Stimulated activated CD8-positive, alpha-beta memory T cell treated with anti-CD3 and anti-CD28 coated beads, Interleukin-2, amount 100 ng/mL, for 48 hours (primary cell): Measurements from ENCODE around the gene GPC6.

Experiments used
- DNase-seq, 2 donors: peaks; one replicate each; pipeline ENCODE4 v3.0.0-alpha.2; 2020; ENCODE audit warnings: low read depth in 2 of 2

The GPC6 gene

GRCh38 chr13:93674337-93674755 lies 447.7 kb downstream of the GPC6 start:
- DNase-seq = no peak

GRCh38 chr13:93680329-93680728 lies 453.7 kb downstream of the GPC6 start:
- DNase-seq = no peak

DNA sequence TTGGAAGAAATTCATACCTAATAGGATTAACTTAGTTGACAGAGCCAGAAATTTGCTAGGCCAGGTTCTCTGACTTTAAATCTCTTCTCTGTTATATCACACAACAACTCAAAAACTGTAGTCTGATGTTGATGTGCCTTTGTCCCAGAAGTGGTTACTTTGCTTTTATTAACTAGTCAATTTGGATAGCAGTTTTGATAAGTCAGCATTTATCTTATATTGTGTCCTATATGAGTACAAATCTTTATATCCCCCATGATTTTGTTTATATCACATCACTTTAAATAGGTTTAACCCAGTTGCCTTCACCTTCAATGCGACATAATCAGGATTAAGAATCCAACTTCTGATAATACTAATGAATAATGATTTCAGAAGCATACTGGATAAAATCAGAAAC lies 459.3 kb downstream of the GPC6 start:
- DNase-seq = no peak

DNA sequence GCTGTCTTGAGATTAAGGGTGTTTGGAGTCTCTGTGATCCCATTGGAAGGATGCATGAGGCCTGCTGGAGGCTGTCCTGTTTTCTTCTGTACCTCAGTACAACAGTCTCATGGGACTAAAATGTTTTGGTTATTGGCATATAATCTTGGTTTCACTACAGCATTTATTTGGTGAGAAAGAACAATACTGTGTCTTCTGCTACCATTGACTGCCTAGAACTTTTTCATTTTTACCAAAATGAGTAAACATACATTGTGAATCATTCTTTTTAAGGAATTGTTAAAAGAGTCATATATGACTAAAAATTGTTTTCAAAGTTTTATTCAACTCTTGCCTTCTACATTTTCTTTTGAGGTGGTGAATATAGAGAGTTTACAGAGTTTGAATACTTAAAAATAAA lies 459.8 kb downstream of the GPC6 start:
- no peak for DNase-seq

DNA sequence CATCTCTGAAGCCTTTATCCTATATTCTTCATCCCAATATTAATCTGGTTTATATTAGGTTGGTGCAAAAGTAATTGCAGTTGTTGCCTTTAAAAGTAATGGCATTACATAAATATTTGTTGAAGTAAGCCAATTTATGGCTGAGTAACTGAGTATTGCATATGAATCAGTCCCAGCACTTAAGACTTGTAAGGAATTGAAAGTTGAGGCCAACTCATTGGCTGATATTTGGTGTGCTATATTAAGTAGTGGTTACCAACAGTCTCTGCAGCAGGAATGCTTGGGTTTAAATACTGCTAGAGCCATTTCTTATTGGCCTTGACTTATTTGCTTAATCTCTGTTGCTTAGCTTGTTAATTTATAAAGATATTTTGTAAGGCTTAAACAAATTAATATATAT lies 460.7 kb downstream of the GPC6 start:
- no peak for DNase-seq

- DNase-seq = no peak
Observed at GRCh38 chr13:93689333-93689732, 462.7 kb downstream of the GPC6 start.

GRCh38 chr13:93690139-93690538 lies 463.5 kb downstream of the GPC6 start:
- DNase-seq = no peak

GRCh38 chr13:93698016-93698613 lies 471.5 kb downstream of the GPC6 start:
- no peak for DNase-seq

DNA sequence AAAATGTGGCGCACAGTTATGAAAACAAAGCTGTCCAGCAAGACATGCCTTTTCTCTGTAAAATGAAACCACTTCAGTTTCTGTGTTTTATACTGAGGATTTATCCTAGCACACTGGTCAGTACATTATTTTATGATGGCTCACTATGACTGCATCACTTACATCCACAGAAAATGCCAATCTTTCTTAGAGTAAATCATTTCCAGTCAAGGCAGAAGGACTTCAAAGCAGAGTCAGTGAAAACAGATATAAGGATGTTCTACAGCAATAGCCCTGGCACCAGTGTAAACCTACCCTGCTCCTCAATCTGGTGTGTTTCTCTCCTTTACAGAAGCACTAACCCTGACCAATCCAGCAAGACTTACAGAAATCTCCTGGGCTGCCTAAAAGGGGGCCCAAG lies 473.5 kb downstream of the GPC6 start:
- no peak for DNase-seq

- DNase-seq = no peak
Observed at GRCh38 chr13:93708308-93709075, 481.9 kb downstream of the GPC6 start.

DNA sequence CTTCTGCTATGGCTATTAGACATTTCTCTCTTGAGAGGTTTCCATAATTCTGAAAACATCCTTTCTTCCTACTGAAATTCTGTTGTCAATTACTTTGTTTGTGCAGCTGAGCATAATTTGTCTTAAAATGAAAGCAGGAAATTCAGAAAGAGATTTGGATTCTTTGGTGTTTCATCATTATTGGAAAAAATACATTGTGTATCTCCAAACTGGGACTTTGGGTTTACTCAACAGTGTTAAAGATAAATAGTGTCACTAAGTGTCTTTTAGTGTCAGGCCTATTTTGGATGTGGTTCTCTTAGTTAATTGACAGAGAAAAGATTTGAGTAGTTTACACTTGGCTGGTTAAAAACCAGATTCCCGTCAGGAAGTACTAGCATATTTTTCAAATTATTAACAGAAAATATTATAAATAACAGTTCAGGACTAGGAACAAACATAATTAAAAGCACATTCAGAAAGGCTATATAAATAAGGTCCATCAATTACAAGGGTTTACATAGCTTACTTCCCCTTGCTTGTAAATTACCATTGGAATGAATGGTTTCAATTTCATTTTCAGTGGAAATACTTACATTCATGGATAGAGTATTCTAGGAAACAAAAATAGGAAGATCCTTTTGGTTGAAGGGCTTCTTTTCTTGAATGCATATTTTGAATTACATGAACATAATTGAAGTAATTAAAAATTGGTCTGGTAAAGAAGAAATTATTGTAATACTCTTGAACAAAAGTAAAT lies 483.1 kb downstream of the GPC6 start:
- no peak for DNase-seq

- DNase-seq = no peak
Observed at GRCh38 chr13:93714171-93714570, 487.6 kb downstream of the GPC6 start.

DNA sequence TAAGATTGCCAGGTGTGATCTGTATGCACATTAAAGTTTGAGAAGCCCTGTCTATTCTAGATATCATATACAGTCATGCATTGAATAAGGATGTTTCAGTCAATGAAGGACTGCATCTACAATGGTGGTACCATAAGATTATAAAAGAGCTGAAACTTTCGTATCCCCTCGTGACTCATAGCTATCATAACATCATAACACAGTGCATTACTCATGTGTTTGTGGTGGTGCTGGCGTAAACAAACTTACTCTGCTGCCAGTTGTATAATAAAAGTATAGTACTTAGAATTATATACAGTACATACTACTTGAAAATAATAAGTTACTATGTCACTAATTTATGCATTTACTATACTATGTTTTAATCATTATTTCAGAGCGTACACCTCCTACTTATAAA lies 489.3 kb downstream of the GPC6 start:
- DNase-seq = no peak

- no peak for DNase-seq
Observed at GRCh38 chr13:93716623-93717022, 490.0 kb downstream of the GPC6 start.

DNA sequence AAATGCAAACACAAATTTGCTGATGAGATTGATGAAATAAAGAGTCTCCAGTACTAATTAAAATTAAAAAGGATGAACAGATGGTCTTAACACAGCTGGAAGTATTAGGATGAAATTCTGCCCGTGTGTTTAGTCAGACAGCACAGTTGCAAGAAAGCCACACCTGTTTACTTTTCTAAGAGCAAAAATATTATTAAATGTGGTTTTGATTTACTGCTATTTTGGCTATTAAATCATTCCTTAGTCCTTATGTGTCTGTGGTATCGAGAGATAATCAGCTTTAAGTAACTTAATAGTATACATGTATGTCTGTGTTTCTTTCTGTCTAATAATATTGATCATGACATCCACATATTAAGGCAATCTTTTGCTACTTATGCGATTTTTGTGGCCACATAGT lies 494.9 kb downstream of the GPC6 start:
- DNase-seq = no peak

GRCh38 chr13:93723316-93723715 lies 496.7 kb downstream of the GPC6 start:
- no peak for DNase-seq

DNA sequence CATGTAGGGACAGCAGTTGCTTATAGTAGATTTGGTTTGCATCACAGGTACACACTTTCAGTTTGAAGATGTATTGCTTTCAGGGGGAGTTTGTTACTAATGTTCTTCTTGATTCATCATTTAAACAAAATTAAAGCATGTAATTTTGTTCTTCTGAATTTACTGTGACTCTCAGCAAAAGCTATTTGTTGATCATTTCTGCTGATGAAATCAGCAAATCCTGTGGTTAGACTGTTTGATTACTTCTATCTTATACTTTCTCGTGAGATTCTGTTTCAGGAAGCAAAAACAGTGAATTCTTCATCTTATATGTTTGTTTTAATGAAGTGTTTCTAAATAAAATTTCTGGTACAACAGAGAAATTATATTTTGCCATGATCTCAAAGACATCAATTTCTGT lies 497.6 kb downstream of the GPC6 start:
- DNase-seq = no peak

DNA sequence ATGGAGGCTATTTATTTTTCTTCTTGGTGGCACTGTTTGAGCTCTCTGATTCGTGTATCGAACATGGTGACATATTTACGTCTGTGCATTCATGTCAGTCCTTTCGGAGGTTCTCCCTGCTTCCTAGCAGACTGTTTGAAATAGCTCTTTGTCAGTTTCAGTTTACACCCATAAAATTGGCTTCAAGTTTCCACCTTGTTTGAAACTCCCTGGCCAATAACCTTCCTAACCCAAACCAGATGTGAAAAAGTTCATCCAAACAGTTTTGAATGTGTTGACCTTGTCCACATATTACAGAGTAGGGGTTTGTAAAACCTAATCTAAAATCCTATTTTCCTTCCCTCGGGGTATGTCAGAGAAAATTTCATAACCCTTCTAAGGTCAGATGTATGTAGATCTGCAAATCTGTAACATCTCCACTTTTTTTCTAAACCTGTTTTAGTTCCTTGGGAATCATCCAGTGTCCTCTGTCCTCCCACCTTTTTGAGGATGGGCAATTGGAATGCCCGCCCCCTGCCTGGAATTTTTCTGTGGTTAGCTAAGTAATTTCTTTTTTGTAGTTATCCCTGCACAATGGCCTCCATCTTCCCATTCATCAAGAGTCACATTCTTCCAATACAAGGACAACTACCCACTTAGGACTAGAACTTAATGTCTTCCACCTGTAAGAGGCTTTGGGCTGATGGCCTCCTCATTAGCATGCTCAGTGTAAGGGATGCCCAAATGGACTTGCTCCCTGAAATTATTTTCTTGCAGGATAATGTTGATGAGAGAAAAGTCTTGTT lies 499.8 kb downstream of the GPC6 start:
- DNase-seq = no peak

- DNase-seq = no peak
Observed at GRCh38 chr13:93727211-93728141, 500.9 kb downstream of the GPC6 start.

GRCh38 chr13:93729383-93729782 lies 502.8 kb downstream of the GPC6 start:
- no peak for DNase-seq

DNA sequence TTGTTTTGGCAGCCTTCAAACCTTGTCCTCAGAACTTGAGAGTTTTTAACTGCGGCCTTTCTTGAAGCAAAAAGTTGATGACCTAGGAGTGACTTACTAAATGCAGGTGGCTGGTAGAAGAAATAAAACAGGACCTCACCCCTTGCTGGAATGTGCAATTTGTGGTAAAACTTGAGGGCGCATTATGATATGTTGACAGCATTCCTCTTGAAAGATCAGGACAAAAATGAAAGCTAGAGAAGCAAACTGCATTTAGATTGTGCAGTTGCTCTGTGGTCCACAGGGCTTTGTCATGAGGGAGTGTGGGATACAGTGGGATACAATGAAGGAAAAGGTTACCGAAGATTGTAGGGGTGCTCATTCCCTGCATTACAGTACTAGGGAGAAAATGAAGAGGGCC lies 504.2 kb downstream of the GPC6 start:
- DNase-seq = no peak
